Esophagus squamous epithelium (tissue), 5 donors: ENCODE results near the gene SMAD5. TPM values are rescaled to one million over a fixed set of nuclear protein-coding genes. Genes with fewer than 3 reads are reported as not detected.
A peak's percentile ranks its signal among the peaks of the same experiment; 100 is the strongest.

Experiments used
- DNase-seq: peaks from one replicate; lab custom pipeline; 2025; lab: John Stamatoyannopoulos, UW
- H3K27ac ChIP-seq, 4 donors: fragments of 200-600 bp; sonication (generic); one replicate each; pipeline ENCODE4 v1.5.1; 2016 to 2019; ENCODE audit warnings: mild to moderate bottlenecking in 1 of 4
- H3K27me3 ChIP-seq, 4 donors: fragments of 200-600 bp; sonication (generic); 1 replicate in 3 of 4; 2 replicates in 1 of 4; pipeline versions ENCODE4 v1.5.1 to v1.6.0; 2017 to 2021; ENCODE audit warnings: antibody characterized with exemption in 1 of 4
- H3K36me3 ChIP-seq, 3 donors: fragments of 200-600 bp; sonication (generic); one replicate each; pipeline ENCODE4 v1.5.1; 2016 to 2019
- H3K4me1 ChIP-seq, 3 donors: fragments of 200-600 bp; sonication (generic); one replicate each; pipeline ENCODE4 v1.5.1; 2017 to 2019
- H3K4me3 ChIP-seq, 4 donors: fragments of 200-600 bp; sonication (generic); 1 replicate in 3 of 4; 2 replicates in 1 of 4; pipeline ENCODE4 v1.5.1; 2016 to 2019; ENCODE audit warnings: mild to moderate bottlenecking in 2 of 4, moderate library complexity in 1 of 4
- H3K9me3 ChIP-seq, 3 donors: fragments of 200-600 bp; sonication (generic); one replicate each; pipeline ENCODE4 v1.5.1; 2016 to 2019
- POLR2A ChIP-seq, 4 donors: fragments of 450-650 bp; IDR thresholded peaks; one replicate each; pipeline ENCODE4 v1.6.1; 2017; ENCODE audit warnings: antibody characterized with exemption in 4 of 4, mild to moderate bottlenecking in 4 of 4, moderate library complexity in 3 of 4
- WGBS, 2 donors: methylation state at CpG; one replicate each; pipeline ENCODE4 v1.1.5; 2018; 5-methylcytosine and 5-hydroxymethylcytosine counted together
- intact Hi-C: fragments of 100-400 bp; cut with DNase I; formaldehyde crosslinking; loops from one replicate; pipeline ENCODE4 v1.15.0; 2022
- total RNA-seq, 4 donors: library from RNA; depleted of rRNA; stranded (reverse); fragments of >200 nt; gene quantifications; one replicate each; pipeline ENCODE4 v1.1.0, GENCODE V29; 2016
- TF ChIP-seq, protein P1 (sequence below), 6 experiments: fragments of 450-650 bp in 4 of 6; fragments of 200-600 bp in 2 of 6; sonication (generic) in 2 of 6; IDR thresholded peaks; one replicate each; pipeline ENCODE4 v1.5.1; 2016 to 2019; ENCODE audit warnings: antibody characterized with exemption in 6 of 6, mild to moderate bottlenecking in 4 of 6, moderate library complexity in 4 of 6
- donor health status: DM: yes; HTN: yes; CAD: no.

SMAD5 gene
- total RNA-seq, 4 donors from 2014 or later, result 32.0 to 49.6 (median 38.1) TPM

DNA sequence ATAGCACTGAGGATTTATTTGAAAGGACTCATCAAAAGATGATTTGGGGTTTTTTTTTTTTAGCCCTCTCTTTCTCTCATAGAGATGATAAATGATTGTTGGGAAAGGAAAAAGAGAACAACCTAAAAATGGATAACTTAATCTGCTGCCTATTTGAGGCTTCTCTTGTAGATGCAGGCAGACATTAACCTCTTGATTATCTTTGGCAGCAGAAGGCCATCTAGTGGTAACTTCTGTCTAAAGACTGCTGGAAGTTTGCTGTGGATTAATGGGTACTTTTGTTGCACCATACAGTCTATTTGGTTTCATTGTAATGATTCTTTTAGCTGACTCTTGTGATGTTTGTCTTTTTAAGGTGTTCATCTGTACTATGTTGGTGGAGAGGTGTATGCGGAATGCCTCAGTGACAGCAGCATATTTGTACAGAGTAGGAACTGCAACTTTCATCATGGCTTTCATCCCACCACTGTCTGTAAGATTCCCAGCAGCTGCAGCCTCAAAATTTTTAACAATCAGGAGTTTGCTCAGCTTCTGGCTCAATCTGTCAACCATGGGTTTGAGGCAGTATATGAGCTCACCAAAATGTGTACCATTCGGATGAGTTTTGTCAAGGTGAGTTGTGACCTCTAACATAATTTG, 41.5 kb downstream of the SMAD5 start:
- Histone ChIP-seq H3K4me1 (no peaks in the 10 kb centered on the region), H3K36me3 (peaks cover 0 to 88% (median 0%) of the 10 kb centered on the region in 3 donors), H3K9me3 (no peaks in the 10 kb centered on the region), H3K4me3 (no peak overlapping the region), H3K27ac (no peak overlapping the region), H3K27me3 (no peaks in the 10 kb centered on the region)
- TF ChIP-seq POLR2A (IDR thresholded peaks at IDR 0.05), result no peak
- TF ChIP-seq, protein P1, sequence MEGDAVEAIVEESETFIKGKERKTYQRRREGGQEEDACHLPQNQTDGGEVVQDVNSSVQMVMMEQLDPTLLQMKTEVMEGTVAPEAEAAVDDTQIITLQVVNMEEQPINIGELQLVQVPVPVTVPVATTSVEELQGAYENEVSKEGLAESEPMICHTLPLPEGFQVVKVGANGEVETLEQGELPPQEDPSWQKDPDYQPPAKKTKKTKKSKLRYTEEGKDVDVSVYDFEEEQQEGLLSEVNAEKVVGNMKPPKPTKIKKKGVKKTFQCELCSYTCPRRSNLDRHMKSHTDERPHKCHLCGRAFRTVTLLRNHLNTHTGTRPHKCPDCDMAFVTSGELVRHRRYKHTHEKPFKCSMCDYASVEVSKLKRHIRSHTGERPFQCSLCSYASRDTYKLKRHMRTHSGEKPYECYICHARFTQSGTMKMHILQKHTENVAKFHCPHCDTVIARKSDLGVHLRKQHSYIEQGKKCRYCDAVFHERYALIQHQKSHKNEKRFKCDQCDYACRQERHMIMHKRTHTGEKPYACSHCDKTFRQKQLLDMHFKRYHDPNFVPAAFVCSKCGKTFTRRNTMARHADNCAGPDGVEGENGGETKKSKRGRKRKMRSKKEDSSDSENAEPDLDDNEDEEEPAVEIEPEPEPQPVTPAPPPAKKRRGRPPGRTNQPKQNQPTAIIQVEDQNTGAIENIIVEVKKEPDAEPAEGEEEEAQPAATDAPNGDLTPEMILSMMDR (IDR thresholded peaks at IDR 0.05), result peak in 5 of 6 experiments; percentile 52 to 72 (median 58)
- intact Hi-C loops, result no loop called here
- no peak for DNase-seq
- 85 to 93% methylated on average over 2 of the region's 2 CpGs for WGBS, 2 donors

DNA sequence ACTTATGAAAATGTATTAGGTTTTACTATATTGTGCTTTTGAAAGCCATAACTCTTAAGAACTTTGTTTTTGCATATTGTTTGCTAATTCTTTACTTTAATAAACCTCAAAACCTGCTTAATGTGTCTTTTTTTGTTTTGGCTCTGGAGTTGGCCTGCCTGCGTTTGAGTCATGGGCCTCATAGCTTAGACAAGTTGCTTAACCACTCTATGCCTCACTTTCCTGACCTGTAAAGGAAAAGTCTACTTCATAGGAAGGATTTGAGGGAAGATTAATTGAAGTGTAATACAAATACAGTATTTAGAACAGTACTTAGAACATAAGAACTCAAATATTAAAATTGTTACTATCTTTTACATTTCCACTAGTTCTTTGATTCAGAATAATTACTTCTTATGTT, 50.0 kb downstream of the SMAD5 start:
- no peak for TF ChIP-seq POLR2A (IDR thresholded peaks at IDR 0.05)
- TF ChIP-seq, protein P1 (IDR thresholded peaks at IDR 0.05), result no peak
- peaks cover 0 to 59% (median 0%) of the 10 kb centered on the region in 3 donors for H3K36me3 ChIP-seq
- intact Hi-C loops, result no loop called here
- H3K27ac ChIP-seq, result no peak overlapping the region
- H3K27me3 ChIP-seq, result no peaks in the 10 kb centered on the region
- H3K4me1 ChIP-seq, result peaks cover 0 to 18% (median 0%) of the 10 kb centered on the region in 3 donors
- DNase-seq, result no peak
- H3K4me3 ChIP-seq, result no peak overlapping the region
- 50 to 67% methylated on average over 1 of the region's 1 CpG for WGBS, 2 donors
- H3K9me3 ChIP-seq, result no peaks in the 10 kb centered on the region

DNA sequence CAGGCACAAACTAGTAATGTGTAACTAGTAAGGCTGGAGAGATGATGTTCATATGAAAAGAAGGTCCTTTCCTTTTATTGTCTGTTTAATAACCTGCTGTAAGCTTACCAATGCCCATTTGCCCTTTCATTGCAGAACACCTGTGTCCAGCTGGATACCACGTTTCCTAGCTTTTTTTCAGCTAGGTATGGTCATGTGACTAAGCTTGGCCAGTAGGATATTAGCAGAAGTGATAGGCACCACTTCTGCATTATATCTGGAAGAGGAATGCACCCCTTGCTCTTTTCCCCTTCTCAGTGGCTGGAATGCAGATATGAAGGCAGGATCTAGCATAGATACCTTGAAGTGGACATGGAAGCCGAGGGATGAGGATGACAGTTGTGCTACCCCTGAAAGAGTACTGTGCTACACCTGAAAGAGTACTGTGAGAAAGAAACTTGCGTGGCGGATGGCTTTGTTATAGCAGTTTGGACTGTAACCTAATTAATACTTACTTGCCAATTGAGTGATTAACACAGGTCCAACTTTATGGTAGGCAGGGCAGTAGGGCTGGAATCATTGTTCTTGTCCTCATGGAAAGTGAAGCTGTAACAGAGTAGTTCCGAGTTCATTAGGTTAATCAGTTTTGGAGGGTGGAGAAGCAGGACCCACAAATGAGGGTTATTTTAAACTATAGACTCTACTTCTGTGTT, 53.5 kb downstream of the SMAD5 start:
- DNase-seq, result no peak
- intact Hi-C loops, result no loop called here
- no peaks in the 10 kb centered on the region for H3K9me3 ChIP-seq
- peaks cover 0 to 17% (median 0%) of the 10 kb centered on the region in 4 donors for H3K27me3 ChIP-seq
- H3K4me1 ChIP-seq, result peaks cover 0 to 27% (median 0%) of the 10 kb centered on the region in 3 donors
- 93 to 94% methylated on average over 5 of the region's 5 CpGs for WGBS, 2 donors
- TF ChIP-seq, protein P1 (IDR thresholded peaks at IDR 0.05), result no peak
- TF ChIP-seq POLR2A (IDR thresholded peaks at IDR 0.05), result no peak
- H3K36me3 ChIP-seq, result peaks cover 0 to 51% (median 0%) of the 10 kb centered on the region in 3 donors
- H3K4me3 ChIP-seq, result no peak overlapping the region
- H3K27ac ChIP-seq, result no peak overlapping the region

DNA sequence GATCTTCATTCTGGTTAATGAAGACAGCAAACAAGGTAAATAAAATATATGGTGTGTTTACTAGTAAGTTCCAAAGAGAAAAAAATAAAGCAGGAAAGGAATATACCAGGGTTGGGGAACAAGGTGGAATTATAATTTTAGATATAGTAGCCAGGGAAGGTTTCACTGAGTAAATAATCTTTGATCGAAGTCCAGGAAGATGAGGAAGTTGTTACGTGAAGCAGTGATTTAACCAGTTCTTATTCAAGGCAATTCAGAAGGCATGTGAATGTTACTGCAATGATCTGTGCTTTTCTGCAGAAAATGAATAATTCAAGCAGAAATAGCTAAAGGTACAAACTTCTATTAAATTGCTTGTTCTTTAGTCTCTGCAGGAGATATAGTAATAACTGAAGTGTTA, 54.2 kb downstream of the SMAD5 start:
- no peak overlapping the region for H3K27ac ChIP-seq
- peaks cover 5 to 27% (median 6%) of the 10 kb centered on the region in 3 donors for H3K4me1 ChIP-seq
- no peaks in the 10 kb centered on the region for H3K9me3 ChIP-seq
- peaks cover 0 to 24% (median 3%) of the 10 kb centered on the region in 4 donors for H3K27me3 ChIP-seq
- intact Hi-C loops, result no loop called here
- H3K4me3 ChIP-seq, result no peak overlapping the region
- TF ChIP-seq, protein P1 (IDR thresholded peaks at IDR 0.05), result no peak
- TF ChIP-seq POLR2A (IDR thresholded peaks at IDR 0.05), result no peak
- H3K36me3 ChIP-seq, result peaks cover 0 to 46% (median 0%) of the 10 kb centered on the region in 3 donors
- 86 to 87% methylated on average over 2 of the region's 2 CpGs for WGBS, 2 donors
- no peak for DNase-seq

DNA sequence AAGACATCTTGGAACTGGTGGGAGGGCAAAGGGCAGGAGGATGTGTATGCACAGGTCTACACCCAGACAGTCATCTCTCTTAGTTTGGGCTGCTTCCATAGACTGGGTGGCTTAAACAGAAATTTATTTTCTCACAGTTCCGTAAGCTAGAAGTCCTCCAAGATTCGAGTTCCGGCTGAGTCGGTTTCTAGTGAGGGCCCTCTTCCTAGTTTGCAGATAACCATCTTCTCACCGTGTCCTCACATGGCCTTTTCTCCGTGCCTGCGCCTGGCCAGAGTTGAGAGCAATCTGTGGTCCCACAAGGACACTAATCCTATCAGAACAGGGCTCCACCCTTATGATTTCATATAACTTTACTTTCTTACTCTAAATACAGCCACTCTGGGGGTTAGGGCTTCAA, 56.2 kb downstream of the SMAD5 start:
- TF ChIP-seq POLR2A (IDR thresholded peaks at IDR 0.05), result no peak
- TF ChIP-seq, protein P1 (IDR thresholded peaks at IDR 0.05), result no peak
- 94 to 95% methylated on average over 7 of the region's 7 CpGs for WGBS, 2 donors
- no peak overlapping the region for H3K27ac ChIP-seq
- no peak overlapping the region for H3K4me3 ChIP-seq
- peaks cover 0 to 44% (median 12%) of the 10 kb centered on the region in 4 donors for H3K27me3 ChIP-seq
- intact Hi-C loops, result no loop called here
- H3K9me3 ChIP-seq, result no peaks in the 10 kb centered on the region
- H3K4me1 ChIP-seq, result peaks cover 16 to 39% (median 19%) of the 10 kb centered on the region in 3 donors
- DNase-seq, result no peak
- H3K36me3 ChIP-seq, result peaks cover 0 to 40% (median 0%) of the 10 kb centered on the region in 3 donors
